ENCODE measurements around the gene EEFSEC.

EEFSEC gene

GRCh38 chr3:128320551-128321340 lies 167.5 kb downstream of the EEFSEC start:
- DNase-seq, result no peak

DNA sequence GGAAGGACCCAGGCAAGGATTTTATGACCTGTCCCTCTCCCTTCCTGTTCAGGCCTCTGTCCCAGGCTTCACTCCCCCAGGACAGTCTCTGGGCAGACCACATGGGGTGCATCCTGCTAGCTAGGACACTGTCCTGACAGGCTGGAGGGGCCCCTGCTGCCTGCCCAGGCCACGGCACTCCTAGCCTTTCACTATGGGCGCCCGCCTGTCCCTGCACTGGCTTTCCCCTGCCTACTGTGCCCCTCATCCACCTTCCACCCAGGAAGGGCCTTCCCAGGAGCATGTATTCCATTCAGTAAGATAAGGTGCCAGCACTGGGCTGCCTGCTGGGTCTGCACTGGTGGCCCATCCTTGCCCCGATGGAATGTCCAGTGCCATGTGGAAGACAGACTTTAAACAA lies 168.1 kb downstream of the EEFSEC start:
- no peak for DNase-seq

GRCh38 chr3:128322030-128323022 lies 169.0 kb downstream of the EEFSEC start:
- DNase-seq, result peak; percentile 74

- DNase-seq, result no peak
Measured at GRCh38 chr3:128323206-128324081, 170.2 kb downstream of the EEFSEC start.

GRCh38 chr3:128324911-128325592 lies 171.8 kb downstream of the EEFSEC start:
- no peak for DNase-seq

DNA sequence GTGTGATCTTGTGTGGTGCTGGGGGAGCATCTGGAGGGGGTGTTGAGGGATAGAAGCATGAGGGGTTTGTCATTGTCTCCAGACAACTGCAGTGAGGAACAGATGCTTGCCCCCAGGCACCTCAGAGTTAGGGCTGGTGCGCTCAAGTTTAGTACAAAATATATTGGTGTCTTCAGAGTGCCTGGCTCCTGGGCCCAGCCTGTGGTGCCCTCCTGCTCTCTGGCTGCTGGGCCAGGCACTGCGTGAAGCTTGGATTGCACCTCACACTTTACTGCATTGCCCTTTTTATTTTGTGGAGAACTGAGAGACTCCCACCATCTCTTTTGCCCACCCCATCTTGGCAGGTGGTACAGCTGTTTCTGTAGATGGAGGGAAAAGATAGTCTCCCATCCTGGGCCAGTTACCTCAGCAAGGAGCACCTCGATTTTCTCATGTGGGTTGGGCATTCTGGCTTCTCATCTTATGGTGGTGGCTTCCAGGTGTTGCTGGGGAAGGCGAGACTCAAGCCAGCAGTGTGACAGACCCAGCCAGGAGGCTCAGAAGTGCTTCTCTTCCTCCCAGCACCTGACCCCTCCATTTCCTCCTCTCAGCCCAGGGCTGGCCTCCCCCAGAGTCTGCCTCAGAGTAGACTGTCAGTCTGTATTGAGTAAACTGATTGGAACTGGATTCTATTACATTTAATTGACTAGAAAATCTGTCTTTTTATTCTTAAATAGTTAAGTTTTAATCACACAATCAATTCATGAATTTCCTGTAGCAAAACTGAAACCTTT lies 173.0 kb downstream of the EEFSEC start:
- no peak for DNase-seq

GRCh38 chr3:128327606-128328031 lies 174.3 kb downstream of the EEFSEC start:
- no peak for DNase-seq

- no peak for DNase-seq
Measured at GRCh38 chr3:128328546-128329458, 175.5 kb downstream of the EEFSEC start.

DNA sequence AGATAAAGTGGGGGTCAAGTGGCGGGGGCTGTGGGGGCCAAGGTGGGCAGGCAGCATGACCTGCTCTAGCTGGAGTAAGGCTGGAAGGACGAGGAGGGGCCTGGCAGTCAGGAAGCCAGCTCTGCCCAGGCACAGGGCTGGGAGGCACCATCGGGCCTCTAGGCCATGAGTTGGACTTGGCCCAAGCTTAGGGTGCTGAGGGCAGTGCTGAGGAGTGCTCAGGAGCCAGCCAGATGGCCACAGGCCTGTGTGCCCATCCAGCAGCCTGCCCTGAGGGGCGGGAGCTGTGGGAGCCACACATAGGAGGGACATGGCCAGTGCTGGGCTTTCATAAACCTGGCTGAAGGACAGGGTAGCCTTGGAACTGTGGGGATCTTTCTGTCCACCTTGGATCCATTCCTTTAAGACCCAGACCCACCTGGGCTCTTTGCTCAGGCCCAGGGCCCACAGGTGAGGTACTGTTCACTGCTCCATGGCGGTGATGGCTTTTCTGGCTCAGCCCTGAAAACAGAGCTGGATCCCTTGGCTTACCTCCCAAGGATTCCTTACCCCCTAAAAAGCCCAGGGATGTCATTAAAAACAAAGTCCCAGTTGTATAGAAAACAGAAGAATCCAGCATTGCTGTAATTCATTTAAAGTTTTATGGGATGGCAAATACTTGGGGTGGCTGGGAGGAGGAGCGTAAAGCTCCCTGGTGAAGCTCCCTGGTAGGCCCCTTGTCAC lies 176.4 kb downstream of the EEFSEC start:
- DNase-seq, result no peak

DNA sequence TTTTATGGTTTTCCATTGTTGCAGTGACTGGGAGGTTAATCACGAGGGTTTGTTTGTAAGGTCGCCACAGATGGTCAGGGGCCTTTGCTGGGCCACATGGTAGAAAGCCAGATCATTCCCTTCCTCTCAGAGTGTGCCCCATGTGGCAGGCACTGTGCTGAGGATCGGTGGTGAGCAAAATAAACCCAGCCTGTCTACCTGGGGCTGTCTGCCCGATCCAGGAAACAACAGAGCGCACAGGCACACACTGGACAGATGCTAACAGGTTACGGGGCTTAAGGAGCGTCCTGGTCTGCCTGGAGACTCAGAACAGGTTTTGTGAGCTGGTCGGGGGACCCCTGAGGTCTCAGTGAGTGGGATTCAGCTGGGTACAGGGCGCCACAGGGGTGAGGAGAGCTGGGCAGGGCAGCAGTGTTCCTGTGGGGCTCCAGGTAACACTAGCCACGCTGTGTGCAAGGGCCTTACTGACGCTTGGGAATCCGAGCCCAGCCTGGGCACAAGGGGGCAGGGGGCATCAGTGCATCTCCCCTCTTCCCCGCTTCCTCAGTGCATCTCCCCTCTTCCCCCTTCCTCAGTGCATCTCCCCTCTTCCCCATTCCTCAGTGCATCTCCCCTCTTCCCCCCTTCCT lies 177.0 kb downstream of the EEFSEC start:
- no peak for DNase-seq

- DNase-seq, result no peak
Measured at GRCh38 chr3:128334086-128334645, 180.9 kb downstream of the EEFSEC start.

DNA sequence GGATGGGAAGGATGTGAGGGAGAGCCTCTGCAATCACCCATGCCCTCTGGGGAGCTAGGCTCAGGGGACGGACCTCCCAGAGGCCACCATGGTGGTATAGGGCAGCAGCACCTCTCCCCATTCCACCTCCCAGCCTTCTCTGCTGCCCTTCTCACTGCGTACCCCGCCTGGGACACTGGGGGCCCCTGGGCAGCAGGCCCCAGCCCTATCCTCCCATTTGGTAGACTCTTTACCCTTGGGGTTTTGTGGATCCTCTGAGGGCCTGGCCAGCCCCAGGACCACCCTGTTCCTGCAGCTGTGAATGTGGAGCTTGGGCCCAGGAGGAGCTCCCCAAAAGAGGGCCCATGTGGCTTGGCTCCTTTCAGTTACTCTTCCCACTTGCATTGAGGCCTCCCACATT lies 181.5 kb downstream of the EEFSEC start:
- DNase-seq, result no peak

GRCh38 chr3:128335621-128336296 lies 182.5 kb downstream of the EEFSEC start:
- DNase-seq, result no peak

GRCh38 chr3:128336337-128337156 lies 183.3 kb downstream of the EEFSEC start:
- no peak for DNase-seq

- DNase-seq, result no peak
Measured at GRCh38 chr3:128337305-128337704, 184.0 kb downstream of the EEFSEC start.

DNA sequence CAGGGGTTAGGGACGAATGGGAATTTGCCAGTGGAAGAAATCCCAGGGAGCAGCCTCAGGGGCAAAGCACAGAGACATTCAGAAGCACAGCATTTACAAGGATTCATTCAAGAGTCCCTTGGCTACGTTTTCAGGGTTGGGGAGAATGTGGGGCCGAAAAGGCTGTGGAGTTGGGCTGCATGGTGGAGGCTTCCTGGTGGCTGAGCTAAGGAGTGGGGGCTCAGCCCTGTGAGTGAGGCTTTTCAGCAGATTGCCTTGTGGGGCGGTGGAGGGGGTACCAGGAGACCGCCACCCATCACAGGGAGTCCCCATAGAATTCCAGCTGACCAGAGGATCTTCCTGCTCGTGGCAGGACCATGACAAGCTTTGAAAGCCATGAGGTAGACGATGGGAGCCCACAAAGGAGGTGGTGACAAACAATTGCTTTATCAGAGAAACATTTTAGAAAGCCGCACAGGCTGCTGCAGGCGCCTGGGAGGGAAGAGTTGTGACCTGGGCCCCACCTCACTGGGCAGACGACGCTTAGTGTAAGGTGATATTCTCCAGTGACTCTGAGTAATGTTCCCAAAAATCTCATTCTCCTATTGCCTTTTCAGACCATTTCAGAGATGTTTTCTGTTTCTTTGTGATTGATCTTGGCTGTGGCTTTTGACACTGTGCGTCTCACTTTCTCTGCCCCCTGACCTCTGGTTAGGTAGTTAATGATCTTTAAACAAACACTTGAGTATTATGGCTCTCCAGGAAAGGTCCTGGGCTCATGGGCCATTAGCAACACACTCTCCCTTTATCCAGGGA lies 185.5 kb downstream of the EEFSEC start:
- no peak for DNase-seq

Data from activated T-cell treated with anti-CD3 and anti-CD28 coated beads, Interleukin-2, amount 50 U/mL, for 1 hour (primary cell).